GM21526 (cell line): ENCODE measurements around the gene REX1BD.
"Not testable (repeated sequence)": the region's sequence is repeated elsewhere in the genome, so short reads cannot be mapped to it uniquely, and the experiment has no call there.

Experiments used
- ATAC-seq: cut with Tn5 transposase; IDR thresholded peaks from one replicate; pipeline ENCODE4 v1.9.1; 2021; ENCODE audit warnings: moderate library complexity; ENCODE audit not compliant: unreplicated experiment, low FRiP score

The REX1BD gene

GRCh38 chr19:18600692-18601397 is 12.2 kb downstream of the REX1BD start:
- ATAC-seq: not testable (repeated sequence)

- ATAC-seq: no peak
Observed at GRCh38 chr19:18601875-18602274, 13.3 kb downstream of the REX1BD start.

- ATAC-seq: no peak
Observed at GRCh38 chr19:18603255-18603957, 14.8 kb downstream of the REX1BD start.

- no peak for ATAC-seq
Observed at GRCh38 chr19:18603958-18604819, 15.6 kb downstream of the REX1BD start.

GRCh38 chr19:18604820-18605159 is 16.2 kb downstream of the REX1BD start:
- no peak for ATAC-seq

- no peak for ATAC-seq
Observed at GRCh38 chr19:18605196-18605545, 16.6 kb downstream of the REX1BD start.

- ATAC-seq: no peak
Observed at GRCh38 chr19:18605546-18606280, 17.1 kb downstream of the REX1BD start.

GRCh38 chr19:18606281-18607225 is 18.0 kb downstream of the REX1BD start, which contains the start of gene CRLF1:
Gene CRLF1 (minus strand): TSS chr19:18606799. CDS start chr19:18606656, 143 bp downstream.
- ATAC-seq: no peak

GRCh38 chr19:18607226-18608101 is 18.9 kb downstream of the REX1BD start:
- no peak for ATAC-seq

GRCh38 chr19:18608102-18608804 is 19.7 kb downstream of the REX1BD start:
- no peak for ATAC-seq

- ATAC-seq: no peak
Observed at GRCh38 chr19:18608805-18609716, 20.5 kb downstream of the REX1BD start.

- no peak for ATAC-seq
Observed at GRCh38 chr19:18609717-18610051, 21.1 kb downstream of the REX1BD start.

- ATAC-seq: no peak
Observed at GRCh38 chr19:18610245-18610555, 21.6 kb downstream of the REX1BD start.

- ATAC-seq: no peak
Observed at GRCh38 chr19:18610556-18611326, 22.1 kb downstream of the REX1BD start.

GRCh38 chr19:18611327-18612050 is 22.9 kb downstream of the REX1BD start:
- ATAC-seq: no peak
